ENCODE results near the gene PAFAH2. TPM values are rescaled to one million over a fixed set of nuclear protein-coding genes. Genes with fewer than 3 reads are reported as not detected.
A peak's percentile ranks its signal among the peaks of the same experiment; 100 is the strongest.

Gene PAFAH2
- total RNA-seq, 1 experiment from 2014 or later, result 6.7 TPM

- no peak overlapping the region for H3K27ac ChIP-seq (ENCODE audit: low read depth, low read length, poor library complexity, severe bottlenecking)
- intact Hi-C loops (cut with micrococcal nuclease; ENCODE audit: unreplicated experiment), result loop anchor here (10.0 kb wide), 1 partner anchor 164 kb away; no protein-coding TSS in a partner anchor
- no peak for TF ChIP-seq CTCF (conservative IDR thresholded peaks at IDR 0.05; ENCODE audit: low read depth, low read length)
- no peak for TF ChIP-seq EZH2 (IDR thresholded peaks at IDR 0.05; ENCODE audit: borderline replicate concordance, low read depth, low read length, poor library complexity, severe bottlenecking)
- no peaks in the 10 kb centered on the region for H3K27me3 ChIP-seq (replicated peaks; ENCODE audit: insufficient read depth, low read depth, low read length, poor library complexity)
- H3K36me3 ChIP-seq (ENCODE audit: insufficient read depth, low read length, poor library complexity, severe bottlenecking), result no peaks in the 10 kb centered on the region
- H3K4me3 ChIP-seq (ENCODE audit: low read depth, low read length, poor library complexity, severe bottlenecking), result no peak overlapping the region
- BruUV-seq (replicated peaks), result no TSS peak
- POLR2A ChIA-PET (ENCODE audit: low non-redundant PET), result no interaction called here
- no peaks in the 10 kb centered on the region for H3K9me3 ChIP-seq (ENCODE audit: low read depth, low read length, poor library complexity, severe bottlenecking)
- CTCF ChIA-PET, result interaction anchor here (0.6 to 1.3 kb wide), 2 partner anchors 11 to 104 kb away, joined by 5 to 6 read pairs; no protein-coding TSS in a partner anchor
- DNase-seq (ENCODE audit: low spot score), result no peak
- peaks cover 13% of the 10 kb centered on the region for H3K4me1 ChIP-seq (ENCODE audit: insufficient read depth, low read length, poor library complexity, severe bottlenecking)
Observed at GRCh38 chr1:25999041-25999800, 1.4 kb upstream of the PAFAH2 start.

- ChIA-PET CTCF (interaction anchor here (0.6 to 1.5 kb wide), 4 partner anchors 44 to 101 kb away, joined by 3 to 34 read pairs (median 4); no protein-coding TSS in a partner anchor), POLR2A (ENCODE audit: low non-redundant PET) (interaction anchor here (0.6 kb wide), 1 partner anchor 104 kb away, joined by 7 read pairs; no protein-coding TSS in a partner anchor)
- DNase-seq (ENCODE audit: low spot score), result peak; percentile 67
- peak overlapping the region; percentile 66 for H3K4me3 ChIP-seq (ENCODE audit: low read depth, low read length, poor library complexity, severe bottlenecking)
- no peaks in the 10 kb centered on the region for H3K27me3 ChIP-seq (replicated peaks; ENCODE audit: insufficient read depth, low read depth, low read length, poor library complexity)
- TF ChIP-seq CTCF (conservative IDR thresholded peaks at IDR 0.05; ENCODE audit: low read depth, low read length) (no peak), EZH2 (IDR thresholded peaks at IDR 0.05; ENCODE audit: borderline replicate concordance, low read depth, low read length, poor library complexity, severe bottlenecking) (no peak)
- peaks cover 13% of the 10 kb centered on the region for H3K4me1 ChIP-seq (ENCODE audit: insufficient read depth, low read length, poor library complexity, severe bottlenecking)
- H3K9me3 ChIP-seq (ENCODE audit: low read depth, low read length, poor library complexity, severe bottlenecking), result no peaks in the 10 kb centered on the region
- intact Hi-C loops (cut with micrococcal nuclease; ENCODE audit: unreplicated experiment), result loop anchor here (10.0 kb wide), 1 partner anchor 162 kb away; no protein-coding TSS in a partner anchor
- H3K27ac ChIP-seq (ENCODE audit: low read depth, low read length, poor library complexity, severe bottlenecking), result peak overlapping the region; percentile 79
- H3K36me3 ChIP-seq (ENCODE audit: insufficient read depth, low read length, poor library complexity, severe bottlenecking), result no peaks in the 10 kb centered on the region
- TSS peak; percentile 66 for BruUV-seq (replicated peaks)
Observed at GRCh38 chr1:25996966-25997827, 666 bp downstream of the PAFAH2 start.

- POLR2A ChIA-PET (ENCODE audit: low non-redundant PET), result no interaction called here
- TF ChIP-seq EZH2 (IDR thresholded peaks at IDR 0.05; ENCODE audit: borderline replicate concordance, low read depth, low read length, poor library complexity, severe bottlenecking) (no peak), CTCF (conservative IDR thresholded peaks at IDR 0.05; ENCODE audit: low read depth, low read length) (no peak)
- Histone ChIP-seq H3K4me3 (ENCODE audit: low read depth, low read length, poor library complexity, severe bottlenecking) (no peak overlapping the region), H3K36me3 (ENCODE audit: insufficient read depth, low read length, poor library complexity, severe bottlenecking) (no peaks in the 10 kb centered on the region), H3K4me1 (ENCODE audit: insufficient read depth, low read length, poor library complexity, severe bottlenecking) (peaks cover 13% of the 10 kb centered on the region), H3K9me3 (ENCODE audit: low read depth, low read length, poor library complexity, severe bottlenecking) (no peaks in the 10 kb centered on the region), H3K27ac (ENCODE audit: low read depth, low read length, poor library complexity, severe bottlenecking) (no peak overlapping the region), H3K27me3 (replicated peaks; ENCODE audit: insufficient read depth, low read depth, low read length, poor library complexity) (no peaks in the 10 kb centered on the region)
- no peak for DNase-seq (ENCODE audit: low spot score)
- intact Hi-C loops (cut with micrococcal nuclease; ENCODE audit: unreplicated experiment), result loop anchor here (10.0 kb wide), 1 partner anchor 160 kb away; no protein-coding TSS in a partner anchor
- CTCF ChIA-PET, result no interaction called here
- BruUV-seq (replicated peaks), result no TSS peak
Observed at GRCh38 chr1:25994402-25995150, 3.3 kb downstream of the PAFAH2 start.

Data from A673 (cell line).